ENCODE data around the gene HMOX2. TPM values are rescaled to one million over a fixed set of nuclear protein-coding genes. Genes with fewer than 3 reads are reported as not detected.

The HMOX2 gene
- total RNA-seq, 6 donors from 2014 or later, result 22.0 to 93.9 (median 53.8) TPM

DNA sequence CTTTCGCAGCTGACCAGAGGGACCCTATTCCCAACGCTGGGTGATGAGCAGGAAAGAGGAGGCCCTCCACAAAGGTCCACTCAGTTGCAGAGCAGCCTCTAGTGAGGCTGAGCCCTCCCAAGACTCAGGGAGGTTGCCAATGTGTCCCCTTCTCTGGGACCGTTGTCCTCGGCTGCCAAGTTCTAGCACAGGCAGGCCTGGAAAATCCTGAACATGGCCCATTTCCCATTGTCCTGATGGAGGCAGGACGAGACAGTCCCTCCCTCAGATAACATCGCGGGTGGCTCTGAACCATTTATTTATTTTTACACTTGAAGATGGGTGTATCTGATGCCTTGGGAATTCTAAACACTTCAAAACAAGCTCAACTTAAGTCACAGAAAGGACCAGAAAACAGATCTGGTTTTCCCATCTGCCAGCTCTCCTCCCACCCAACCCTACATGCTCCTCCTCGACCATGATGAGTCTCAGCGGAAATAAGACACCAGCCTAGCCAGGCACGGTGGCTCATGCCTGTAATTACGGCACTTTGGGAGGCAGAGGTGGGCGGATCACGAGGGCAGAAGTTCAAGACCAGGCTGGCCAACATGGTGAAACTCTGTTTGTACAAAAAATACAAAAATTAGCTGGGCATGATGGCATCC is 49.6 kb downstream of the HMOX2 start:
- H3K36me3 ChIP-seq, result peaks cover 0 to 7% (median 0%) of the 10 kb centered on the region in 4 donors
- no peak overlapping the region for H3K4me3 ChIP-seq
- no peak for ATAC-seq (ENCODE audit: low FRiP score in 2 of 2)
- H3K27ac ChIP-seq, result no peak overlapping the region
- no peaks in the 10 kb centered on the region for H3K27me3 ChIP-seq
- no peak for DNase-seq
- no peaks in the 10 kb centered on the region for H3K9me3 ChIP-seq
- TF ChIP-seq EP300 (IDR thresholded peaks at IDR 0.05) (no peak), POLR2AphosphoS5 (IDR thresholded peaks at IDR 0.05) (no peak), POLR2A (IDR thresholded peaks at IDR 0.05) (no peak)
- TF ChIP-seq, protein P1, sequence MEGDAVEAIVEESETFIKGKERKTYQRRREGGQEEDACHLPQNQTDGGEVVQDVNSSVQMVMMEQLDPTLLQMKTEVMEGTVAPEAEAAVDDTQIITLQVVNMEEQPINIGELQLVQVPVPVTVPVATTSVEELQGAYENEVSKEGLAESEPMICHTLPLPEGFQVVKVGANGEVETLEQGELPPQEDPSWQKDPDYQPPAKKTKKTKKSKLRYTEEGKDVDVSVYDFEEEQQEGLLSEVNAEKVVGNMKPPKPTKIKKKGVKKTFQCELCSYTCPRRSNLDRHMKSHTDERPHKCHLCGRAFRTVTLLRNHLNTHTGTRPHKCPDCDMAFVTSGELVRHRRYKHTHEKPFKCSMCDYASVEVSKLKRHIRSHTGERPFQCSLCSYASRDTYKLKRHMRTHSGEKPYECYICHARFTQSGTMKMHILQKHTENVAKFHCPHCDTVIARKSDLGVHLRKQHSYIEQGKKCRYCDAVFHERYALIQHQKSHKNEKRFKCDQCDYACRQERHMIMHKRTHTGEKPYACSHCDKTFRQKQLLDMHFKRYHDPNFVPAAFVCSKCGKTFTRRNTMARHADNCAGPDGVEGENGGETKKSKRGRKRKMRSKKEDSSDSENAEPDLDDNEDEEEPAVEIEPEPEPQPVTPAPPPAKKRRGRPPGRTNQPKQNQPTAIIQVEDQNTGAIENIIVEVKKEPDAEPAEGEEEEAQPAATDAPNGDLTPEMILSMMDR (IDR thresholded peaks at IDR 0.05), result no peak
- H3K4me1 ChIP-seq, result peaks cover 0 to 9% (median 6%) of the 10 kb centered on the region in 4 donors
- 73 to 84% methylated on average over 10 to 13 of the region's 13 CpGs for WGBS, 2 donors

DNA sequence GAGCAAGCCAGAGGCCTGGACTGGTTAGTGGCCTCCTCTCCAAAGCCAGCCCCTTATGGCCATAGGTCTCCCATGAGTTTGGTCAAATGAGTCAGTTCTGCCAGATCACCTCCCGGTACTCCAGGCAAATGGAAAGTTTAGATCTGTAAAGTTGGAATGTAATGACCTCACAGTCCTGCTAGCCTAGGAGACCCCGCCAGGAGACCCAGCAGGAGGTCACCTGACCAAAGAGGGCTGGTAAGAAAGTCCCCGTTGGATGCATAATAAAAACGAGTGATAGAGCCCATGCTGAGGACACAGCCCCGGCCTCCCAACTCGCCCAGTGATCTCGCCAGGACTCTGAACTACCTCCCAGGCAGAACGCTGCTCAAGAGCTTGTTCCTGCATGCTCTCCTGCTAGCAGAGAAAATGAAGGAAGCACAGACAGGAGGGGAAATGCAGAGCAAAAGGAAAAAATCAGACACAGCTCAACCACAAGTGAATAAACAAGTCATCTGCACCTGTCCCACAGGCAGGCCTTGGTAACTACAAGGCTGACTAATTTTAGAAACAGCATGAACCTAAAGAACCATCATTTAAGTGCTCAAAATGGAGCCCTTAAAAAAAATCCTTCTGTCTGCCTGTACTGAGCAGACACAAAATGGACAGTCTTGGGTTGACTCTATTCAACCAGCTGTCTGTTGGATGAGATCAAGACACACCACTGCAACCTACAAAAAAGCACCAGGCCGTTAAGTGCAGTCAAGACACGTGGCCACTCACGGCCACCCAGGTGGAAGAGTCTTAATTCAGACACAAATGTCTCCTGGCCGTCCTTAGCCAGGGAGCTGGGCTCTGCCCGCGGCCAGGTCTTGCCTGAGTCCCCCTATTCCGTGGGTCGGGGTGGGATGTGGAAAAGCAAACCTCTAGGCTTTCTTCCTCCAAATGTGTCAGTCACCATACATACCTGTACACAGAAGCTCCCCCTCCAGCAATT is 53.2 kb downstream of the HMOX2 start:
- DNase-seq (no peak), ATAC-seq (ENCODE audit: low FRiP score in 2 of 2) (no peak)
- Histone ChIP-seq H3K4me1 (peaks cover 0 to 9% (median 4%) of the 10 kb centered on the region in 4 donors), H3K27ac (no peak overlapping the region), H3K36me3 (peaks cover 0 to 3% (median 0%) of the 10 kb centered on the region in 4 donors), H3K4me3 (no peak overlapping the region), H3K9me3 (no peaks in the 10 kb centered on the region), H3K27me3 (no peaks in the 10 kb centered on the region)
- TF ChIP-seq, protein P1 (IDR thresholded peaks at IDR 0.05), result peak in 1 of 6 experiments; percentile 5
- TF ChIP-seq EP300 (IDR thresholded peaks at IDR 0.05), result no peak
- 67 to 74% methylated on average over 16 of the region's 16 CpGs for WGBS, 2 donors

DNA sequence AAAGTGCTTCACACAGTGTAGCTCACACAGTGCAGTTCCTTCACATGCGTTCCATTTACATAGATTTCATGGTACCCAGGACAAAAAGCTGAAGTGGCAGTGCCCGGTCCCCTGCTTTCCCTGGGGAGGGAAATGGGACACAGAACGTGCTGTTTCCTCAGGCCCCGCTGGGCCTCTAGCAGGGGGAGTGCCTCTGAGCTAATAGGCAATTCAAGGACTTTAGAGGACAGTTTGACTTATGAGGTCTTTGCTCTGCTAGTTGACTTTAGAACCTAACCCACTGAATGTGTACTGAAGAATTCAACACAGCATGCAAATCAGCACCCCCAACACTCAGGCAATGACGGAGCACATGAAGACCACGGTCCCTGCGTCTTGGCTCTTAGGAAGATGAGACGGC is 55.6 kb downstream of the HMOX2 start:
- DNase-seq, result no peak
- no peak for ATAC-seq (ENCODE audit: low FRiP score in 2 of 2)
- peaks cover 0 to 3% (median 0%) of the 10 kb centered on the region in 4 donors for H3K36me3 ChIP-seq
- H3K27ac ChIP-seq, result no peak overlapping the region
- no peaks in the 10 kb centered on the region for H3K27me3 ChIP-seq
- peaks cover 0 to 2% (median under 1%) of the 10 kb centered on the region in 4 donors for H3K4me1 ChIP-seq
- H3K4me3 ChIP-seq, result no peak overlapping the region
- H3K9me3 ChIP-seq, result no peaks in the 10 kb centered on the region
- no peak for TF ChIP-seq EP300 (IDR thresholded peaks at IDR 0.05)
- no peak for TF ChIP-seq POLR2AphosphoS5 (IDR thresholded peaks at IDR 0.05)
- TF ChIP-seq, protein P1 (IDR thresholded peaks at IDR 0.05), result no peak
- no peak for TF ChIP-seq POLR2A (IDR thresholded peaks at IDR 0.05)
- WGBS, 2 donors, result 89 to 93% methylated on average over 5 to 8 of the region's 8 CpGs

DNA sequence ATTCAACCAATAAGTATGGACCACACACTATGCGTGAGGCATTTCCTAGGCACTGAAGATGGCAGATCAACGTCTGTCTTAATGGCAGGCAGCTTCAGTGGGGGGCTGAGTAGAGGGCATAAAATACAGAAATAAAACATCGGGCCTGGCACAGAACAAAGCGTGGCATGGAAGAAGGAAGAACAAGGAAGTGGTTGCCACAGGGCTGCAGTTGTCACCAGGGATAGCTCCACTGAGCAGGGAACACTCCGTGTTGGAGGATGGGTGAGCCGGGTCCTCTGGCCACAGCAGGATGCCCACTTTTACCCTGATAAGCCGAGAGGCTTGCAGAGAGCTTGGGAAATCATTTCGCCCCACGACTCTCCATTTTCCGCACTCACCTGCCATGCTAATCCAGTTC is 56.0 kb downstream of the HMOX2 start:
- TF ChIP-seq POLR2AphosphoS5 (IDR thresholded peaks at IDR 0.05) (no peak), EP300 (IDR thresholded peaks at IDR 0.05) (no peak), POLR2A (IDR thresholded peaks at IDR 0.05) (no peak)
- TF ChIP-seq, protein P1 (IDR thresholded peaks at IDR 0.05), result no peak
- no peak overlapping the region for H3K4me3 ChIP-seq
- ATAC-seq (ENCODE audit: low FRiP score in 2 of 2) (no peak), DNase-seq (no peak)
- H3K36me3 ChIP-seq, result peaks cover 0 to 3% (median 0%) of the 10 kb centered on the region in 4 donors
- H3K27me3 ChIP-seq, result no peaks in the 10 kb centered on the region
- no peak overlapping the region for H3K27ac ChIP-seq
- H3K4me1 ChIP-seq, result peaks cover 2 to 6% (median 5%) of the 10 kb centered on the region in 4 donors
- H3K9me3 ChIP-seq, result no peaks in the 10 kb centered on the region
- 96 to 98% methylated on average over 8 to 10 of the region's 10 CpGs for WGBS, 2 donors

Measured in upper lobe of left lung (tissue), 6 donors.